CD4-positive, alpha-beta T cell treated with Interleukin-6 for 4 hours (primary cell): ENCODE data around the gene KLF2.

Experiments used
- DNase-seq: peaks from one replicate; pipeline ENCODE4 v3.0.0-alpha.2; 2020; ENCODE audit warnings: mixed read lengths

The KLF2 gene

GRCh38 chr19:16365300-16365996, 40.8 kb downstream of the KLF2 start:
- no peak for DNase-seq

DNA sequence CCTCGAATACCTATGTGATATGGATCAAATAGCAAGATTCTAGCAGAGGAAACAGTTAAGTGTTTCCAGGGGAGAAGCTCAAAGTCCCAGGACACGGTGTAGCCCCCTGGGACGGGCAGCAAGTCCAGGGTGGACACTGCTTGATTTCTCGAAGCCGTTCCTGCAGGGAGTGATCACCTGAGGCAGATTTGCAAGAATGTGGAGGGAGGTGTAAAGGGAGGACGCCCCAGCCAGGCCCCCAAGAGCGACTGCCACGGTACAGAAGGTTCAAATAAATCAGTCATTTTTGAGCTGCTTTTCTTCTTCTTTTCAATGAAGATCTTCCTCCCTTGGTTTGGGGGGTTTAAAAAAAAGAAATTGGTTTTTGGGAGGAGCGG, 41.4 kb downstream of the KLF2 start:
- DNase-seq = no peak

DNA sequence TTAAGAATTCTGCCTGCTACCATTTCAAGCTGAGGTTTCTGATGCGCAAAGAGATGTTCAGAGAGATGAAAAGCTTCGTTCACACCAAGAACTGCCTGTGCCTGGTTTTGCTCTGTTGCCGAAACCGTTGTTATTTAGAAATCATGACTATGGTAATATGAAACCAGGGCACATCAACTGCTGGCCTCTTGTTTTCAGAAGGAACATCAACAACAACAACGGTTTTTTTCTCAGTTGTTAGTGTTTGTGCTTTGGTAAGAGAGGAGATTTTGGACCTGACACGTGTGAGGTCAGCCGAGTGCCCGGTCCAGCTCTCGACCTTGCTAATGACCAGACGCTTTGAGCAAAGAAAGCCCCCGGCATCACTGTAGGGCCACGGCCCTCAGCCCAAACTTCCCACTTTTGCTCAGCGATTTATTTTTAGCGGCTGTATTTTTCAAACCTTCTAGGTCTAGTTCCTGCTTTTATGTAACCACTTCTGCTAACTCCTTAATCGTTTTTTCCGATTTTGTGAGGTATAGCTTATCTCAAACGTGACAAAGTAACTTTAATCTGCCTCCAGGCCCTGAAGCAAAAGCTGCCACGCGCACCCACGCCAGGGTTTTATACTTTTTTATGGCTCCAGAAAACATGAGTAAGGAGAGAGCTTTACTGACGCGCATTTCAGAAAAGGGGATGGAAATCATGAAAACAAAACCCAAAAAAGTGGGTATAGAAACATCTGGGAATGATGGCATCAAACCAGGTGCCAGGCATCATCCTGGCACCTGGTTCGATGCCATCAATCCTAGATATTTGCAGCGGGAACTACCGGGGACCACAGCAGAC, 42.0 kb downstream of the KLF2 start:
- peak; percentile 50 for DNase-seq

GRCh38 chr19:16367261-16367683, 42.6 kb downstream of the KLF2 start:
- peak; percentile 67 for DNase-seq

- peak; percentile 84 for DNase-seq
These were observed 44.0 kb downstream of the KLF2 start for GRCh38 chr19:16368385-16369305.

GRCh38 chr19:16369306-16369663, 44.7 kb downstream of the KLF2 start:
- no peak for DNase-seq

DNA sequence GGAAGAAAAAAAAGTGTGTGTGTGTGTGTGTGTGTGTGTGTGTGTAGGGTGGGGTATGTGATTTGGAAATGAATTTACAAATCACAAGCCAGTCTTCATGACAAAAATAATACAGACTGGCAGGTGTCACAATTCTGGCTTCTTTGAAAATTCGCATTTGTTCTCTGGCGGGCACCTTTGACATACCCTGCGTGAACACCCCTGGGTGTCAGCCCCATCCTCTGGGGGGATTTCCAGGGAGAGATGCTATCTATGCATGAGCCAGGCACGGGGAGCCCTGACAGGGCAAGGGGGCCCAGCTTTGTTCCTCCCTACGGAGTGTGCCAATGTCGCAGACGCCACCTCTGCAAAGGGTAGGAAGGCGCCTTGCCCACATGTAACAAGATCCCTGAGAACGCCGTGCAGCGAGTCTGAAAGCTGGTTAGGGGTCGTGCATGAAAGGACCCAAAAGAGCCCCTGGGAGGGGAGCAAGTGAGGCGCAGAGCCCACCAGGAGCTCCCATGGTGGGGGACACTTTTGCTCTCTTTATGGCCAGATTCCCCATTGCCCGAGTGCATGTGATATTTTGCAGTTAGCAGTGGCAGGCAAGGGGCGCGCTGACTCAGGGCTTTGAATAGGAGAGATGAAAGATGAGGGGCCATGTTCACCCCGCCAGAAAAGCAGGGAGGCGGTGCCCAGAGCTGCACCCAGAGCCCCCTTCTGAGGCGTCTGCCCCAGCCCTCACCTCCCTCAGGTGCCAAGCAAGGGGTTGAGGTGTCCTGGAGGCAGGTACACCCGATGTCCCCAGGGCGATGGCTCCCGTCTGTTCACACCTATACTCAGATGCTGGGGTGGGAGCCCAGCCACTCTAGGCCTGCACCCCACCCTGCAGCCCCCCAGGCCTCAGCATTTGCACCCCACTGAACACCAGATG, 45.3 kb downstream of the KLF2 start:
- DNase-seq = peak; percentile 71

DNA sequence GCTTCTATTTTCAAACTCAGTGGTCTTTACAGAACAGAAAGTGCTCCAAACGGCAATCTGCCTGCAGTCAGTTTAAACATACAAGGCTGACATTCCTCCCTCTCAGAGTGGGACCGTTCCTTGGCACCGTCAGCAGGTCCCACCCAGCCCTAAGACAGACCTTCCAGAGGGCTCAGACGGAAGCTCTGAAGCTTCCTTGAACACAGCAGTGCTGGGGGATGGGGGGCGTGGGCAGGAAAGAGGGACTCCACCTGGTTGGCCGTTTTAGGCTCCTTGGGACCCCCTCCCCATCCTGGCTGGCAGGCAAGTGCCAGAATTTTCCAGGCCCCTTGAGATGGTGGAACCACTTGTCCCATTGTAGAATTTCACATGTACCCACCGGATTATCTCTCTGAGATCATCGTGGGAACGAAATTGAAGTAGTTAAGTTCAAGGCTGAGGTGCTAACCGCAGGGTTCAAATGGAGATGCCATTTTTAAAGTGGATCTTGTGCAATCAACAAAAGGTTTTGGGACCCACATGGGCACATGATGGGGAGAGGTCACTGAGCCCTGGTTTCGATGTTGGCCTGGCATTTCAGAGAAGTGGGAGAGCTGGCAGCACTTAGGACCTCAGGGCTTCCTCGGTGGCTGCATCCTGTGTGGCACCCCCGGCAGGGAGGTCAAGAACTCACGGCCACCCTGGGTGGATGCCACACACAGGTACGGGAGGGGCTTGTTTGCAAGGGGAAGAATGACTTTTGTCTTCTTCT, 46.2 kb downstream of the KLF2 start:
- peak; percentile 45 for DNase-seq

DNA sequence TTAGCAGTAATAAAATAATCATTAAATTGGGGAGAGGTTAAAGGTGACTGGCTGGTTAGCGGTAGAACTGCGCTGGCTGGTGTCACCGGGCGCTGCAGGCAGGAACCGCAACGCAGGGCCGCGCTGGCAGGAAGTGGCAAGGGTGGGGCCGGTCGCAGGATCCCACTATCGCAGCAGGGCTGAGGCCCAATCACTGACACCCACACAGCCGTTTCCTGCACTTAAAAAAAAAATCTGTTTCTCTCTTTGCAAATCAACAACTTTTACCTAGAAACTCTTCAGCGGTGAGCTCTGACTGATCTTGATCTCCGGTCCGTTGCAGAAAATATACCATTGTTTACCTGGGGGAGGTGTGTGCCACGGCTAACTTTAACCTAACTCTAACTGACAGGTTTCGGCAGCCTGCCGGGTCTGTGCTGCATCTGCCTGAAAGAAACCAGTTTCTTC, 46.9 kb downstream of the KLF2 start:
- peak; percentile 93 for DNase-seq

DNA sequence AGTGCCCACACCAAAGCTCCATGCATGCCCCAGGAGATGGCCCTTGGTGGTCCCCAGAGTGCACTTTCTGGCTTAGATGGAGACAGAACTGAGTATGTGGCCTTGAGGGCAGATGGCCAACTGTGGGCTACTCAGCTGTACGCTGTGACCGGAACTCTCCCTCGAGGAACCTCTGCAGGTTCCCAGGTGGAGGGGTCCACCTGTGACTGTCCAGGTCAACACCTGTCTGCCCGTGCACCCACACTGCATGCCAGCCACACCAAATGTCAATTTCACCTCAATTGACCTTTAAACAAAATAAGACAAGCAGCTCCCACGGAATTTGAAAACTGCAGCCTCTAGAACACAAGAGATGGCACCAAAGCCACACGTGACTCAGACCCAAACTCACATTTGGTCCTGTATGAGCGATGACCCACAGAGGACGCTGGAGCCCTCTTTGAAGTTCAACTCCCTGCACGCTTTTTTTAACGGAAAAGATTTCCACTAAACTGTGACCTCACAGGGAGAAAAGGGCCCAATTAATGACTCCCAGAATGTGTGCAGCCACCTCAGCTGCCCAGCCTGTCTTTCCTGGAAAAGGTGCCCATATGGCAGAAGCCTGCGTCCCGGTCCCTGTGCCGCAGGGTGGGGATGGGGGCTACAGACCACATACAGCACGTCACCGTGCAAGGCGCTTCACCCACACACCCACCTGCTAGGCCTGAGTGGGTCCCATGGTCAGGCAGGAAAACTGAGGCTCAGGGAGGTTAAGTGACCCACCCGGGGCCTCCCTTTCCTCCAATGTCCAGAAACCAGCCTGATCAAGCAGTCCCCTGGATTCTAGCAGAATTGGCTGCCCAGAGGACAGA, 47.7 kb downstream of the KLF2 start:
- DNase-seq = peak; percentile 38

DNA sequence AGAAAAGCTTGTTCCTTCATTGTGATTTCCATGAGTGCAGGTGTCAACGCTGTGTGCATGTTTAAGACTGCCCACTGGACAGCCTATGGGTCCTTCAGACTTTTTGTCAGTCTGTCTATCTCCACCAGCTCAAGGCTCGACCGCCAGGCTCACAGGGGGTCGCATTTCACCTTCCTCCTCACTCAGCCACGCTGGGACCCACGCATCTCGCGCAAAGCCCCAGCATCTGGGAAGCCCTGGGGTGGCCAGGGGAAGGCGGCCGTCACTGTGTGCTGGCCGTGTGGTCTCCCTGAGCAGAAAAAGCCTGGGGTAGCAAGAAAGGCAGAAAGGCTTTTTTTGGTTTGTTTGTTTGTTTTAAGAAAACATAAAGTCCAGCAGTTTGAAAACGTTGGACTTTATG, 48.5 kb downstream of the KLF2 start:
- no peak for DNase-seq

- DNase-seq = no peak
These were observed 48.9 kb downstream of the KLF2 start for GRCh38 chr19:16373532-16373931.

DNA sequence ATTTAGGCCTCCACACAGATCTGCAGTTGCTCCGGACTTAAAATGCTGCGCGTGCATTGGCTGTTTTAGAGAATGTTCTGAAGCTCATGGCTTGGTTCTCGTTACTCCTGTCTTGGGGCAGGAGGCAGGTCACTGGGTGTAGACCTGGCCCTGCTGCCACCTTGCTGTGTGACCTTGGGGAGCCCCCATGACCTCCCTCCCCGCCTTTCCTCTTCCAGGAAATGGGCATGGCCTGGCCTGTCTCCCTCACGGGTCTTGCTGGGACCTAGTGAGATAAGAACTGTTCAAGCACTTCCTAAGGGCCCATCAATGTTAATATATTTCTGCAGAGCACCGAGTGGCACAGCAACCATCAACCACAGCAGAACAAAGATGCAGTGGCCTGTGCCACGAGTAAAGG, 49.4 kb downstream of the KLF2 start:
- peak; percentile 31 for DNase-seq

DNA sequence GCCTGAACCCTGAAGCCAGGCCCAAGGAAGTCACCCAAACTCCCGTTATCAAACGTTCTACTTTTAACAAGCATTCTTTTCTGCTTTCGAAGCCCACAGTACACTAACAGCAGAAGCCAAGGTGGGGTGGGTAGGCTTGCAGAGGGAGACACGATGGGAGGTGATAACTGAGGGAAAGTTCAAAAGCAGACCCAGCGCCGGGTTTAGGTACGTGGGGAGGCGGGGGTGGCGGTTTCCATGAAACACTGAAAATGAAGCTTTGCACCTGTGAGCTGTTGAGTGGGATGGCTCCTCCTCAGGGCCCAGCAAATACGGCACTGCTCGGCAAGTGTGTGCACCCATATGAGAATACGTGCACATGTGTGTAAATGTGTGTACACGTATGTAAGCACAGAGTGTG, 49.8 kb downstream of the KLF2 start:
- DNase-seq = peak; percentile 62

GRCh38 chr19:16375157-16375935, 50.7 kb downstream of the KLF2 start:
- peak; percentile 34 for DNase-seq

GRCh38 chr19:16375936-16376185, 51.2 kb downstream of the KLF2 start:
- DNase-seq = no peak

- DNase-seq = no peak
These were observed 51.6 kb downstream of the KLF2 start for GRCh38 chr19:16376241-16376640.

GRCh38 chr19:16376649-16377048, 52.0 kb downstream of the KLF2 start:
- peak; percentile 59 for DNase-seq

- DNase-seq = no peak
These were observed 52.9 kb downstream of the KLF2 start for GRCh38 chr19:16377521-16377920.
